Stomach (tissue), 9 donors: ENCODE results near the gene KRTAP12-4. TPM values are rescaled to one million over a fixed set of nuclear protein-coding genes. Genes with fewer than 3 reads are reported as not detected.
A peak's percentile ranks its signal among the peaks of the same experiment; 100 is the strongest.

Experiments used
- DNase-seq, 2 donors: peaks; one replicate each; pipeline versions ENCODE4 v3.0.0 to v3.0.0-alpha.2; 2013 to 2019
- H3K27ac ChIP-seq, 5 donors: fragments of 200-600 bp in 4 of 5; sonication (generic) in 4 of 5; one replicate each; pipeline ENCODE4 v1.5.1; 2013 to 2019; ENCODE audit warnings: mild to moderate bottlenecking in 1 of 5, moderate library complexity in 1 of 5
- H3K27me3 ChIP-seq, 3 donors: fragments of 200-600 bp; sonication (generic); one replicate each; pipeline ENCODE4 v1.5.1; 2017 to 2019; ENCODE audit warnings: mixed run types in 1 of 3
- H3K36me3 ChIP-seq, 4 donors: fragments of 200-600 bp; sonication (generic); 1 replicate in 3 of 4; 2 replicates in 1 of 4; pipeline ENCODE4 v1.5.1; 2016 to 2019
- H3K4me1 ChIP-seq, 4 donors: fragments of 200-600 bp; sonication (generic); one replicate each; pipeline ENCODE4 v1.5.1; 2016 to 2019
- H3K4me3 ChIP-seq, 4 donors: fragments of 200-600 bp; sonication (generic) in 3 of 4; one replicate each; pipeline ENCODE4 v1.5.1; 2016 to 2019; ENCODE audit warnings: mild to moderate bottlenecking in 1 of 4
- H3K9me3 ChIP-seq, 4 donors: fragments of 200-600 bp; sonication (generic); one replicate each; pipeline ENCODE4 v1.5.1; 2016 to 2019
- CTCF ChIP-seq, 7 experiments: fragments of 450-650 bp in 4 of 7; fragments of 200-600 bp in 3 of 7; sonication (generic) in 3 of 7; IDR thresholded peaks; one replicate each; pipeline ENCODE4 v1.5.1; 2016 to 2019; ENCODE audit warnings: antibody characterized with exemption in 7 of 7, control low read depth in 2 of 7, mild to moderate bottlenecking in 1 of 7
- EP300 ChIP-seq: sonication (generic); formaldehyde crosslinking; IDR thresholded peaks from one replicate; pipeline ENCODE4 v1.6.1; 2017; ENCODE audit warnings: antibody characterized with exemption
- POLR2A ChIP-seq, 4 donors: fragments of 450-650 bp; IDR thresholded peaks; one replicate each; pipeline ENCODE4 v1.6.1; 2016; ENCODE audit warnings: antibody characterized with exemption in 4 of 4, control low read depth in 2 of 4, mild to moderate bottlenecking in 1 of 4, moderate library complexity in 1 of 4
- POLR2AphosphoS5 ChIP-seq, 3 donors: sonication (generic); formaldehyde crosslinking; IDR thresholded peaks; one replicate each; pipeline ENCODE4 v1.6.1; 2016; ENCODE audit warnings: antibody characterized with exemption in 3 of 3
- WGBS, 5 donors: extraction: QIAGEN DNeasy Blood & Tissue Kit in 3 of 5; methylation state at CpG; one replicate each; pipeline versions ENCODE4 v1.1.5 to v1.1.7; 2013 to 2018; 5-methylcytosine and 5-hydroxymethylcytosine counted together
- intact Hi-C: fragments of 100-400 bp; cut with DNase I; formaldehyde crosslinking; loops from one replicate; pipeline ENCODE4 v1.15.1; 2023; ENCODE audit warnings: low total_unique reads
- polyA plus RNA-seq, 3 donors: library from polyadenylated mRNA; stranded (reverse); fragments of 200-250 nt; gene quantifications; one replicate each; pipeline ENCODE4 v1.2.3, GENCODE V29; 2013
- total RNA-seq, 5 donors: library from RNA; depleted of rRNA; stranded (reverse); fragments of >200 nt; gene quantifications; one replicate each; pipeline versions ENCODE4 v1.1.0 to v1.2.3, GENCODE V29; 2014 to 2016
- donor health status: healthy with polysubstance abuse.
- donor health status: Bipolar disorder and iron deficiency.
- donor health status: healthy.

Gene KRTAP12-4
- total and polyA plus RNA-seq, 8 donors, result not detected

GRCh38 chr21:44637018-44637850, 17.2 kb downstream of the KRTAP12-4 start, which contains the start of gene KRTAP10-10:
Gene KRTAP10-10, plus strand, starts transcription at chr21:44637356. Its CDS starts 62 bp downstream, at chr21:44637418.
- peak in 1 of 2 donors; percentile 17 for DNase-seq
- Histone ChIP-seq H3K27me3 (peaks cover 0 to 53% (median 23%) of the 10 kb centered on the region in 3 donors), H3K4me1 (no peaks in the 10 kb centered on the region), H3K36me3 (no peaks in the 10 kb centered on the region), H3K9me3 (peaks cover 0 to 27% (median 20%) of the 10 kb centered on the region in 4 donors), H3K27ac (no peak within 1 kb of the TSS), H3K4me3 (no peak within 1 kb of the TSS)
- no peak for TF ChIP-seq POLR2A (IDR thresholded peaks at IDR 0.05)
- TF ChIP-seq CTCF (IDR thresholded peaks at IDR 0.05), result no peak
- no peak for TF ChIP-seq POLR2AphosphoS5 (IDR thresholded peaks at IDR 0.05)
- no peak for TF ChIP-seq EP300
- 26 to 54% (median 51%) methylated on average over 5 to 21 of the region's 21 CpGs for WGBS, 5 donors
- intact Hi-C loops, result no loop called here

DNA sequence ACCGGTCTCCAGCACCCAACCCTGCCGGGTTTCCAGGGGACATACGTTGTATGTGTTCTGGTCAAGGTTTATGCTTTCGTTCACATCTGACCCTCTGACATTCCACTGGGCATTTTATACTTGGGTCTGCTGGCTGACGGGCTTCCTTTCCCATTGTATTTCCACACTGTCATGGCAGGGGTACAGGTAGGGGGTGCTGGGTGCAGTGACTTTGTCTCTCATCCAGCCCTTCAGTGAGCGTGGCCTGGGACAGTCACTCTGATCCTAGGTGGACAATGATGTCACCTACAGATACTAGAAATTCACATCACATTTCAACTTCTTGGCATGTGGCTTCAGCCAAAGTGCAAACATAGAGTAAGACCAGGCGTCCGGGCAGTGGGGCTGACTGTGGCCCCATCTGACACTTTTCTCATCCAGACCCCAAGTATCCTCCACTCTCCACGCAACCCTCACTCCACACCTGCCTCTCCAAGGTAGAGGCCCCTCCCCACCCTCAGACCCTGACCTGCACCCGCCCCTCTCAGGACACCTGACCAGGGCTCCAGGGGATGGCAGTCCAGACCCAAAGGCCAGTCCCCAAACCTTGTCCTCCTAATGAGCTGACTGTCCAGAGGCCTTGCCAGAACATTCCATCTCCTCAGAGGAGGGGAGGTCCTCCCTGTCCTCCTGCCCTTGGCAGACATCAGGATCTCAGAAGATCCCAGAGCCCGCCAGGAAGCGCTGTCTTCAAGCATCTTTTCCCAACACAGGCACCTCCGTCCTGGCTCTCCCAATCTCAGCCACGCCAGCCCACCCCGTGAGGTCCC, 18.0 kb downstream of the KRTAP12-4 start:
- no peak for TF ChIP-seq CTCF (IDR thresholded peaks at IDR 0.05)
- no peak for TF ChIP-seq POLR2AphosphoS5 (IDR thresholded peaks at IDR 0.05)
- no peak for TF ChIP-seq POLR2A (IDR thresholded peaks at IDR 0.05)
- no peak for TF ChIP-seq EP300
- Histone ChIP-seq H3K4me1 (no peaks in the 10 kb centered on the region), H3K36me3 (no peaks in the 10 kb centered on the region), H3K27ac (no peak overlapping the region), H3K4me3 (no peak overlapping the region), H3K27me3 (peaks cover 0 to 53% (median 23%) of the 10 kb centered on the region in 3 donors), H3K9me3 (peaks cover 3 to 30% (median 27%) of the 10 kb centered on the region in 4 donors)
- intact Hi-C loops, result no loop called here
- 75 to 87% (median 79%) methylated on average over 11 to 15 of the region's 15 CpGs for WGBS, 5 donors
- peak in 1 of 2 donors; percentile 23 for DNase-seq

- TF ChIP-seq POLR2A (IDR thresholded peaks at IDR 0.05), result no peak
- no peak for DNase-seq
Measured at GRCh38 chr21:44632067-44632466, 22.4 kb downstream of the KRTAP12-4 start.

GRCh38 chr21:44630440-44630839, 24.0 kb downstream of the KRTAP12-4 start:
- intact Hi-C loops, result no loop called here
- no peaks in the 10 kb centered on the region for H3K36me3 ChIP-seq
- WGBS, 5 donors, result 68 to 89% (median 78%) methylated on average over 2 of the region's 2 CpGs
- no peaks in the 10 kb centered on the region for H3K4me1 ChIP-seq
- no peak overlapping the region for H3K27ac ChIP-seq
- DNase-seq, result no peak
- TF ChIP-seq EP300 (no peak), POLR2AphosphoS5 (IDR thresholded peaks at IDR 0.05) (no peak), POLR2A (IDR thresholded peaks at IDR 0.05) (no peak), CTCF (IDR thresholded peaks at IDR 0.05) (no peak)
- peaks cover 3 to 31% (median 26%) of the 10 kb centered on the region in 4 donors for H3K9me3 ChIP-seq
- H3K4me3 ChIP-seq, result no peak overlapping the region
- peaks cover 0 to 34% (median 19%) of the 10 kb centered on the region in 3 donors for H3K27me3 ChIP-seq

More at GRCh38 chr21:44632067-44632466, 22.4 kb downstream of the KRTAP12-4 start:
- Histone ChIP-seq H3K9me3 (peaks cover 3 to 31% (median 26%) of the 10 kb centered on the region in 4 donors), H3K4me3 (no peak overlapping the region), H3K36me3 (no peaks in the 10 kb centered on the region), H3K27me3 (peaks cover 0 to 28% (median 19%) of the 10 kb centered on the region in 3 donors), H3K27ac (no peak overlapping the region), H3K4me1 (no peaks in the 10 kb centered on the region)
- intact Hi-C loops, result no loop called here
- 82 to 98% (median 90%) methylated on average over 1 of the region's 1 CpG for WGBS, 5 donors
